ENCODE data around the gene TENM3. TPM values are rescaled to one million over a fixed set of nuclear protein-coding genes. Genes with fewer than 3 reads are reported as not detected.

Gene TENM3
- total RNA-seq, 1 donor from 2014 or later = not detected

- intact Hi-C loops (cut with micrococcal nuclease) = no loop called here
Measured at GRCh38 chr4:182604161-182604622, 361.0 kb downstream of the TENM3 start.

DNA sequence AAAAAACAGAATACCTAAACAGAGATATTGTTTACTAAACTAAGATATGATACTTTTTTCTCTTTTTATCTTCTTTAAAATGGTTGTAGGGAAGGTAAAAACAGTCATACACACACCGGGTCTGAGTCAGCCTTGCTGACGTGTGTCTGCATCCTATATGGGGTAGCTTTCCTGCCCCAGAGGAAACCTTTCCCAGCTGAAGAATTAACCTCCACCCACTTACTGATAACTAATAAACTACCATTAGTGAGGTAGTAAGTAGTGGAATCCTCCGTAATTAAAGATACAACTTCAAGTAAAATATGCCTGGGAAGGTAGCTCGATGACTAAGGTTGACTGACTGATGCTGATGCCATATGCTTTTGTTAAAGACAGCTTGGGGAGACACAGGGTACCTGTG, 361.8 kb downstream of the TENM3 start:
- intact Hi-C loops (cut with micrococcal nuclease) = no loop called here

DNA sequence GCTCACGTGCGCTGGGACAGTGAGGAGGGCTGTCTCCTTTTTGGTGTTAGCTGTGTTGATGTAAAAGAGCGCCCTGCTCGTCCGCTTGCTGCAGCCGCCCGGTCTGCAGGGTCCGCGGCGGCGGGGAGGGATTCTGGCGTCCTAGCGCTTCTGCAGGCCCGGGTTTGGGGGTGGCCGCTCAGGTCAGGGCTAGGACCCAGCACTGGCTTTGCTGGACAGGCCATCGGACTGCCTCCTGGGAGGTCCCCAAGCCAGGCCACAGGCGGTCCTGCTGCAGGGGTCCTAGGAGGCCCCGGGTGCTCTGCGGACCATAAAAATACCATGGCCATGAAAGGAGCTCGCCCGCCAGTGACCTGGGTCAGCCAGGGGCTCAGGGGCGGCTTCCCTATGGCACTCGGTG, 365.3 kb downstream of the TENM3 start:
- intact Hi-C loops (cut with micrococcal nuclease) = no loop called here

DNA sequence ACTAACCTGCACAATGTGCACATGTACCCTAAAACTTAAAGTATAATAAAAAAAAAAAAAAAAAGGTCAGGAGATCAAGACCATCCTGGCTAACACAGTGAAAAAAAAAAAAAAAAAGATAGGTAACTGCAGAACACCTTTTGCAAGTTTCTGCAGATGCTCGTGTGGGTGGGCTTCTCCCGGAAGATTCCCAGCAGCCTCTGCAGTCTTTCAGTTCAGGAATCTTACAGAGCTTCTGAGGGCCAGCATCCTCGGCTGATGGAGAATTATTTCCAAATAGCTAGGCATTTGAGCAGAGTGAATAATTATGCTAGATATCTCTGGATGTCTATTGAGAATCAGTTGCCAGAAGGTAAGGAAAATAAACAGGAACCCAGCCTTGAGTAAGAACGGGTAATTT, 373.3 kb downstream of the TENM3 start:
- intact Hi-C loops (cut with micrococcal nuclease) = no loop called here

DNA sequence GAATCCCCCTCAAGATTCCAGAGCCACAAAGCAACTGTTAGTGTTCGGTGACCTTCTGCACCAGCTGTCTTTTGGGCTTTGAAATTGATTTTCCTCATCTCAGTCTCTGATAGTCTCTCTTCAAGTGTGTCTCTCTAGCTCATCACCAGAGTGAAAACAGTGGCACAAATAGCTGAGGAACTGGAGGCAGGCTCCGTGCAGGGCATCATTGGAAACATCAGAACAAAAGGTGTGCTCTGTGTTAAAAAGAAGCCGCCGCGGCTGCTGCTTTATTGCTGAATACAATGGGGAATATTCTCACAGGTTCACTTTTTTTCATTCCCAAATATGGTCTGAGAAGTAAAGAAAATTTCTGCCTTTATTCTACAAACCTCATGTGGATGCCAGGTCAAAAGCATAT, 376.5 kb downstream of the TENM3 start:
- intact Hi-C loops (cut with micrococcal nuclease) = no loop called here

DNA sequence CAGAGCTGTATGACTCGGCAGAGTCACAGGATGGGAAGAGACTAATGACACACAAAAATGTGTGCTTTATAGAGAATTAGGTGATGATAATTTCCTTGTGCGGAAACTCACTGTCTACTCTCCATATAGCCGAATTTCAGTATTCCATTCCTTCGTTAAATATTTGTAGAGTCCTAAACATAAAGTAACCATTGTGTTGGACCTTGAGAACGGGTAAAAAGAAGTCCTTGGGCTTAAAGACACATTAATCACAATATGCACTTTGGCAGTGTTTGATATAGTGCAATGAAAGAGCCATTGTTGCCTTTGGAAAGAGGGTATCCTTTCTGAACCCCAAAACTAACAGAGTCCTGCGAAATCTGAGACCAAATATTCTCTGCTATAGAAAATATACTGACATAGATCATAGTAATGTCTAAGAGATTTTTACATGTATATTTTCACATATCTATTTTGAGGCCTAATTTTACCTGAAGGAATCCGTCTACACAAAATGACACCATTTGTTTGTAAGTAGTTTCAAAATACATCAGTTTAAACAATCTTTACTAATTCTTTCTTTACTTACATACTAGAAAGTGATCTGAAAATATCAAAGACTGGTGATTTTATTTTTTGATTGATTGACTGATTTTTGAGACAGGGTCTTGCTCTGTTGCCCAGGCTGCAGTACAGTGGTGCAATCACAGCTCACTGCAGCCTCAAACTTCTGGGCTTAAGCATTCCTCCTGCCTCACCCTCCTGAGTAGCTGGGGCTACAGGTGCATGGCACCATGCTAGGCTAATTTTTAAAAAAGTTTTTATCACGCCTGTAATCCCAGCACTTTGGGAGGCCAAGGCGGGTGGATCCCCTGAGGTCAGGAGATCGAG, 377.1 kb downstream of the TENM3 start:
- intact Hi-C loops (cut with micrococcal nuclease) = no loop called here

DNA sequence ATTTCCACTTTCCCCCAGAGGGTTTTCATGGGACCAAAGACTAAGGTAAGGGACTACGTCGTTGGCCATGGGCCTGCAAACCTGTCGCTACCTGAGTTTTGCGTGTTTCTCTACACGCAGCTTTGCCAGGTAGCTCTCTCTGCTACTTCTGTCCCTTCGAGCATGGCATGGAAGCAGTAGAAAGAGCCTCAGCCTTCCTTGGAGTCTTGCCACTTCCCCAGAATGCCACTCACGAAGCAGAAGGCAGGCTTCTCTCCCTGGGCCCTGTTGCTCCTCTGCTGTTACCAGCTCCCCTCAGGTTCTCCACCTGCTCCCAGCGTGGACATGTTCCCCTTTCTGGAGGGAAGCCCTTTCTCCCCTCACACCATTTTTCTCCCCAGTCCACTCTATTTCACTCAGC, 381.1 kb downstream of the TENM3 start:
- intact Hi-C loops (cut with micrococcal nuclease) = no loop called here

DNA sequence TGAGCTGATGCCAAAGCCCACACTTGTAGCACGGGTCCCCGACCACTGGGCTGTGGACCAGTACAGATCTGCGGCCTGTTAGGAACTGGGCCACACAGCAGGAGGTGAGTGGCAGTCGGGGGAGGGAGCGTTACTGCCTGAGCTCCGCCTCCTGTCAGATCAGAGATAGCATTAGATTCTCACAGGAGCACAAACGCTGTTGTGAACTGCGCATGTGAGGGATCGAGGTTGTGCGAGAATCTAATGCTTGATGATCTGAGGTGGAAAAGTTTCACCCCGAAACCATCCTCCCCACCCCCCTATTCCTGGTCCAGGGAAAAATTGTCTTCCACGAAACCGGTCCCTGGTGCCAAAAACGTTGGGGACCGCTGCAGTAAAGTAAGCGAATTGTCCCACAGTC, 382.0 kb downstream of the TENM3 start:
- intact Hi-C loops (cut with micrococcal nuclease) = no loop called here

DNA sequence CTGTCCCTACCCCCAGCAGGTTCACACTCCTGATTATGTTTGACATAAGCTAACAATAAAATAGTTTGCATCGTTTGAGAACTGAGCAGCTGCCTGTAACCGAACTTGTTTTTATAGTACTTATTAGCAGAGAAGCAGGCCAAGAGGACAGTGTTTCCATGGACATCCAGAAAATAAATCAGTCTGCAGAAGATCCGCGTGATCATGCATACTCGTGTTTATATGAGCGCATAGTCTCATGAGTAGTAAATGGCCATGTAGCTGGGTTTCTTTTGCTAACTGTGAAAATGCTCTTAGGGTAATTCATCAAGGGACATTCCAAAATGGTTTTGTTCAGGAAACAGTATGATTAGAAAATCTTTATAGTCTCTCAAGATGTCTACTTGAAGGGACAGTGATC, 384.8 kb downstream of the TENM3 start:
- intact Hi-C loops (cut with micrococcal nuclease) = no loop called here

- intact Hi-C loops (cut with micrococcal nuclease) = no loop called here
Measured at GRCh38 chr4:182628544-182628943, 385.3 kb downstream of the TENM3 start.

- intact Hi-C loops (cut with micrococcal nuclease) = no loop called here
Measured at GRCh38 chr4:182629096-182629495, 385.9 kb downstream of the TENM3 start.

DNA sequence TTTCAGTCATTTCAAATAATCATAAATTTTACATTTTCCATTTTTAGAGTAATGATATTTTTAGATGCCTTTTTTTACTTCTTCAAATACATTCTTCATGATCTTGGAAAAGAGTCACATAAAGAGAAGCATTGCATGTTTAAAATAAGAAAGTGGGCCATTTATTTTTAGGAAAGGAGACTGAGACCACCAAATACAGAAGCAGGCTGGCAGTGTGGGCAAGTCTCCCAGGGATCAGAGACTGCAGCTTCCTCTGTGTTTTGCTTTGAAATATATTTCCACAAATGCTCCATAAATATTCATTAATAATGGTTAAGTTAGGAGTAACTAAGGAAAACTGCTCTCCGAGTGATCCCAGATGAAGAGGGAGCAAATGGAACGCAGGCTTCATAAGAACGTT, 397.3 kb downstream of the TENM3 start:
- intact Hi-C loops (cut with micrococcal nuclease) = no loop called here

DNA sequence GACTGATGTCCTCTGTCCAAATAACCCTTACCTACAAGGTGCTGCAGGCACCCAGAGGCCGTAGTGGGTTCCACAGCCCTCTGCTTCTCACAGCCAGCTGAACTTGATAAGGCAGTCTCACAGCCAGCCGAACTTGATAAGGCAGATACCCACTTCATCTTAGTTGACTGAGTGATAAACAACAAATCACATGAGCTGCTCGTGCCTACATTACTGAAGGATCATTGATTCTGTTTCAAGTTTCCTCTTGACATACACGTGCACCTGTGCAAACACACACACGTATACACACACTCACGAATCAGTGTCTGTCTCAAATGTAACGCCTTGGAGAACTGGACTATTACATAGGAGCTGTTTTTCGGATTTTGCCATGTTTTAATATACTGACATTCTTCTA, 397.7 kb downstream of the TENM3 start:
- intact Hi-C loops (cut with micrococcal nuclease) = no loop called here

DNA sequence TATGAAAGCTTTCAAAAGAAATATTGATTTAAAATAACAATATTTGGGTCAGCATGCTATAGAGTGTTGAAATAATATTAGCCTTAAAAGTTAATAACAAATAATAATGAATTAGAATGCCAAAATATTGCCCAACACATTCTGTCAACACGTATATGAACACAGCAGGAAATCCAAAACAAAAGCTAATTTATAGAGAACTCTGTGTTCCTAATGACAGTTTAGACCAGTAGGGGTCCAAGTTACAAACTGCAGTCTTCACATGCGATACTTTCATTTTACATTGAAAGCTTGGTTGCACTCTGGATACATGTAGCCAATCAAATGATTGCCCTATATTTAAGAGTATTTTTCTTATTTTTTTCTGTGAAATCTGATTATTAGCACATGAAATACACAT, 399.6 kb downstream of the TENM3 start:
- intact Hi-C loops (cut with micrococcal nuclease) = no loop called here

DNA sequence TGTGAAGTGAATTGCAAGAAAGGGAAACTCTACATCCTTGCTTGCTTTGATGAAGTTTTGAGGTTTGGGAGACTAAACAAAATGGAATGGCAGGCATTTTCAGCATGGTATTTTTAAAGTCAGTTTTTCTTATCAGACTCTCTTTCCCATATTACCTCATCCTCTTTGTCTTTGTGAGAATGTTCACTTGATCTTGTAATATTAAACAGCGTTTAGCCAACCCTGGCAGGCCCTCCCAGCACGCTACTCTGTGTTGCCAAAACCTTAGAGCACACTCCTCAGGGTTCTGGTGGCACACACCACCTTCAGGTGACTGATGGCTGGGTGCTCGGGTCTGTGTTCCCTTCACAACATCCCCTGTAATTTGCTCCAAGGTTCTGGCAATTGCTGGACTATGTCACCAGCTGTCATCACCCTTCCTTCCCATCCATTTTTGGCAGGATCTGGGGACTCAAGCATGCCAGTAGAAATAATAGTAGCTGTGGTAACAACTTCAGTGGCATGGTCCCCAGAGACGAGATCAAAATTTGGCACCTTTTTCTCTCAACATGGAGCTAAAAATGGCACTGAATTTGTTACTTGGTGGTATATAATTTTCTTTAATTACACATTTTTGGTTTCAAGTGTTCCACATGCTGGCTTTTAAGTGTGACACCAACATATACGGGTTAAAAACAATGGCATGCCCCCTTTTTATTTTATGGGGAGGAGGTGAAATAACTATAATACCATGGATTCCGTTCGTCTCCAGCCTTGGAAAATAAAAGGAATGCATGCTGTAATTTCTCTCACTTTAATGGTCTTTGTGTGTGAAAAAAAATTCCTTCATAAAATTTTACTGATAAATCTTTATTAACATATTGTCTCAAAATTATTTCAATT, 400.8 kb downstream of the TENM3 start:
- intact Hi-C loops (cut with micrococcal nuclease) = no loop called here

GRCh38 chr4:182644683-182645050, 401.5 kb downstream of the TENM3 start:
- intact Hi-C loops (cut with micrococcal nuclease) = no loop called here

DNA sequence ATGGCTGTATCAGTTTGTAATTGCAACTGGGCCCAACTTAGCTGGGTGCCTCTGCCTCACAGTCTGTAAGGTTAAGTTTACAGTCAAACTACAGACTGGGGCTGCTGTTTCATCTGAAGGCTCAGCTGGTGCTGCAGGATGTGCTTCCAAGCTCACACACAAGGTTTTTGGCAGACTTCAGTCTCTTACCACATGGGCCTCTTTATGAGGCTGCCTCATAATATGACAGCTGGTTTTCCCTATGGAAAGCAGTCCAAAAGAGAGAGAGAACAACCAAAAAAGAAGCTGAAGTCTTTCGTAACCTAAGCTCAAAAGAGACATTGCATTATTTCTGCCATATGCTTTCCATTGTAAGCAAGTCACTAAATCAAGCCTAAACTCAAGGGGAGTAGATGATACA, 402.3 kb downstream of the TENM3 start:
- intact Hi-C loops (cut with micrococcal nuclease) = no loop called here

- intact Hi-C loops (cut with micrococcal nuclease) = no loop called here
Measured at GRCh38 chr4:182647646-182648300, 404.6 kb downstream of the TENM3 start.

- intact Hi-C loops (cut with micrococcal nuclease) = no loop called here
Measured at GRCh38 chr4:182648766-182649165, 405.6 kb downstream of the TENM3 start.

- intact Hi-C loops (cut with micrococcal nuclease) = no loop called here
Measured at GRCh38 chr4:182649698-182650477, 406.7 kb downstream of the TENM3 start.

- intact Hi-C loops (cut with micrococcal nuclease) = no loop called here
Measured at GRCh38 chr4:182653596-182653995, 410.4 kb downstream of the TENM3 start.

All from T-helper 1 cell treated with Interleukin-12 subunit alpha and Interleukin-12 subunit beta and Interleukin-4 antibody, amounts not matched to agents 30 ng/mL and 1 ng/mL, for 36 hours (primary cell).